HG02642 (cell line): ENCODE data around the gene KIF1C.

Experiments used
- ATAC-seq: cut with Tn5 transposase; IDR thresholded peaks from one replicate; pipeline ENCODE4 v1.9.1; 2021; ENCODE audit warnings: mild to moderate bottlenecking; ENCODE audit not compliant: unreplicated experiment, poor library complexity

The KIF1C gene

GRCh38 chr17:4968486-4969046, 29.2 kb upstream of the KIF1C start:
- no peak for ATAC-seq

- ATAC-seq: no peak
These were observed 28.7 kb upstream of the KIF1C start for GRCh38 chr17:4969047-4969550.

GRCh38 chr17:4969551-4970173, 28.1 kb upstream of the KIF1C start:
- no peak for ATAC-seq

GRCh38 chr17:4970273-4970672, 27.5 kb upstream of the KIF1C start:
- ATAC-seq: no peak

- ATAC-seq: no peak
These were observed 25.9 kb upstream of the KIF1C start for GRCh38 chr17:4971826-4972225.

GRCh38 chr17:4972322-4972721, 25.4 kb upstream of the KIF1C start:
- no peak for ATAC-seq

- no peak for ATAC-seq
These were observed 25.0 kb upstream of the KIF1C start for GRCh38 chr17:4972752-4973151.

- no peak for ATAC-seq
These were observed 24.3 kb upstream of the KIF1C start for GRCh38 chr17:4973256-4974114.

- no peak for ATAC-seq
These were observed 23.6 kb upstream of the KIF1C start for GRCh38 chr17:4974115-4974670.

GRCh38 chr17:4978726-4979125, 19.0 kb upstream of the KIF1C start:
- no peak for ATAC-seq

- no peak for ATAC-seq
These were observed 17.0 kb upstream of the KIF1C start for GRCh38 chr17:4980644-4981216.

GRCh38 chr17:4982305-4982704, 15.4 kb upstream of the KIF1C start:
- no peak for ATAC-seq

- ATAC-seq: no peak
These were observed 11.3 kb upstream of the KIF1C start for GRCh38 chr17:4986403-4986802.

- ATAC-seq: peak; percentile 77
These were observed 10.6 kb upstream of the KIF1C start, which contains the start of gene CAMTA2 for GRCh38 chr17:4986951-4987766. Gene CAMTA2, minus strand, starts transcription at chr17:4987675. Its CDS starts 1,453 bp downstream, at chr17:4986222.

GRCh38 chr17:4987767-4988567, 9.8 kb upstream of the KIF1C start:
- ATAC-seq: no peak

GRCh38 chr17:4994081-4994595, 3.6 kb upstream of the KIF1C start:
- ATAC-seq: no peak

- ATAC-seq: peak; percentile 14
These were observed 429 bp downstream of the KIF1C start for GRCh38 chr17:4998027-4998731.
